Measurements from ENCODE around the gene DLG2.

The DLG2 gene

DNA sequence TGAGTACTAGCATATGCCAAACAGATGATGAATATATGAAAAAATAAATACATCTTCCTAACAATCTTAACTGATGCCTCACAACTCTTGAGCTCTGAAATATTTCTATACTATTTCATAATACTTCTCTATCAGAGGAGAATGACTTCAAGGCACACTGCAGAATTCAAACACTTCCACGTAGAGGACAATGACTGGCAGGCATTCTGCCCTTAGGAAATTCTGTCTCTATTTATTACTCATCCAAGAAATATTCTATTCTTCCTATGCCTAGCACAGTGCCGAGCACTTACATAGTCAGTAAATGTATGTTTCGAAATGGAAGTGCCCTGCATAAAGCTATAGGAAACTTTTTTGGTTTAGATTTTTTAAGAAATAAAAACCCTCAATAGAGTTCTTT is 809.1 kb downstream of the DLG2 start:
- Histone ChIP-seq H3K9me2 (ENCODE audit: low read depth, low read length) (no peaks in the 10 kb centered on the region), H3K27me3 (ENCODE audit: insufficient read depth, low read length) (no peaks in the 10 kb centered on the region), H3F3A (ENCODE audit: insufficient read depth, low read length) (no peaks in the 10 kb centered on the region), H3K79me2 (ENCODE audit: insufficient read depth, low read length) (no peaks in the 10 kb centered on the region), H3K9ac (ENCODE audit: low read length) (no peak overlapping the region), H3K36me3 (ENCODE audit: insufficient read depth, low read length) (no peaks in the 10 kb centered on the region), H3K4me2 (ENCODE audit: low read length) (no peak overlapping the region), H3K4me3 (ENCODE audit: low read depth, low read length, poor library complexity, severe bottlenecking) (no peak overlapping the region), H4K20me1 (ENCODE audit: insufficient read depth, low read length) (no peaks in the 10 kb centered on the region), H3K9me3 (ENCODE audit: low read length) (no peaks in the 10 kb centered on the region), H3K4me1 (ENCODE audit: insufficient read depth, low read length, severe bottlenecking) (peaks cover 10% of the 10 kb centered on the region), H3K27ac (ENCODE audit: low read depth, low read length, poor library complexity, severe bottlenecking) (no peak overlapping the region), H2AFZ (ENCODE audit: low read length) (no peak overlapping the region)
- TF ChIP-seq CTCF (IDR thresholded peaks at IDR 0.05; ENCODE audit: low read length) (no peak), EZH2 (IDR thresholded peaks at IDR 0.05; ENCODE audit: borderline replicate concordance, low read length) (no peak)

DNA sequence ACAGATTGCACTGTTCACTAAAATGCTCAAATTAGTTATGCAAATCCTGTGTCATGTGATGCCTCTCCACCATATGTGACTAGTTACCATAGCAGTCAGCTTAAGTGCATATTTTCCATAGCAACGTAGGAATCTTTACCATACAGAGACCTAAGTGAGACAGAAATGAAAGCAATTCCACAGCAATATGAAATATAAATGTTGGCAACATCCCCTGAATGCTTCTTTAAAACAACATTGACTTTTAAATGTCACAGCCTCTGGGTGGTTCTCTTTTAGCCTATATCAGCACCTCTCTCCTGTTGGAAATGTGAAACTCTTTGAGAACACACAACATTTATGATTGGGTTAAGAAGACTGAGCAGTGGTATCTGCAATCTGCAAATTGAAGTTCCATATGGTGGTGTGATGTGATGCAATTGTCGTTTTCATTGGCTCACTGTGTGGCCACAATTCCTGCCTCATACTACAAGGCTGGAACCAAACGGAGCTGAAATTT is 814.6 kb downstream of the DLG2 start:
- no peaks in the 10 kb centered on the region for H3K79me2 ChIP-seq (ENCODE audit: insufficient read depth, low read length)
- H3K4me1 ChIP-seq (ENCODE audit: insufficient read depth, low read length, severe bottlenecking): no peaks in the 10 kb centered on the region
- TF ChIP-seq CTCF (IDR thresholded peaks at IDR 0.05; ENCODE audit: low read length) (no peak), EZH2 (IDR thresholded peaks at IDR 0.05; ENCODE audit: borderline replicate concordance, low read length) (no peak)
- no peak overlapping the region for H3K27ac ChIP-seq (ENCODE audit: low read depth, low read length, poor library complexity, severe bottlenecking)
- H3K36me3 ChIP-seq (ENCODE audit: insufficient read depth, low read length): no peaks in the 10 kb centered on the region
- no peak overlapping the region for H3K4me3 ChIP-seq (ENCODE audit: low read depth, low read length, poor library complexity, severe bottlenecking)
- H3K27me3 ChIP-seq (ENCODE audit: insufficient read depth, low read length): no peaks in the 10 kb centered on the region
- H3K9ac ChIP-seq (ENCODE audit: low read length): no peak overlapping the region
- no peak overlapping the region for H2AFZ ChIP-seq (ENCODE audit: low read length)
- H4K20me1 ChIP-seq (ENCODE audit: insufficient read depth, low read length): no peaks in the 10 kb centered on the region
- no peak overlapping the region for H3K4me2 ChIP-seq (ENCODE audit: low read length)
- H3K9me3 ChIP-seq (ENCODE audit: low read length): no peaks in the 10 kb centered on the region
- no peaks in the 10 kb centered on the region for H3K9me2 ChIP-seq (ENCODE audit: low read depth, low read length)
- no peaks in the 10 kb centered on the region for H3F3A ChIP-seq (ENCODE audit: insufficient read depth, low read length)

DNA sequence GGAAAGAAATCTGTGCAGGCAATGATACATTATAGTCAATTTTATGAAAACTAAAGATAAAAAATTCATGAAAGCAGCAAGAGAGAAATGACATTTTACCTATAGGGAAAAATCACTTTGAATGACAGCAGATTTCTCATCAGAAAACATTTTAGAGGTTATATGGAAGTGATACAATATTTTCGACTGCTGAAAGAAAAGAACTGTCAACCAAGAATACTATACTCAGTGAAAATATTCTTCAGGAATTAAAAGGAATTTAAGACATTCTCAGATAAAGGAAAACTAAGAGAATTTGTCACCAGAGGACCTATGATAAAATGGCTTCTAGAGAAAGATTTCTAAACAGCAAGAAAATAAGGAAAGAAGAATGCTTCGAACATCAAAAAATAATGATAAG is 820.8 kb downstream of the DLG2 start:
- Histone ChIP-seq H3K27ac (ENCODE audit: low read depth, low read length, poor library complexity, severe bottlenecking) (no peak overlapping the region), H3K4me3 (ENCODE audit: low read depth, low read length, poor library complexity, severe bottlenecking) (no peak overlapping the region), H4K20me1 (ENCODE audit: insufficient read depth, low read length) (no peaks in the 10 kb centered on the region), H3K4me2 (ENCODE audit: low read length) (no peak overlapping the region), H3K9me3 (ENCODE audit: low read length) (0 out of 2 replicates have a peak, but pooled peaks cover 7% of the 10 kb centered on the region), H3K27me3 (ENCODE audit: insufficient read depth, low read length) (no peaks in the 10 kb centered on the region), H3K9ac (ENCODE audit: low read length) (no peak overlapping the region), H3F3A (ENCODE audit: insufficient read depth, low read length) (no peaks in the 10 kb centered on the region), H3K36me3 (ENCODE audit: insufficient read depth, low read length) (no peaks in the 10 kb centered on the region), H3K4me1 (ENCODE audit: insufficient read depth, low read length, severe bottlenecking) (no peaks in the 10 kb centered on the region), H3K9me2 (ENCODE audit: low read depth, low read length) (no peaks in the 10 kb centered on the region), H3K79me2 (ENCODE audit: insufficient read depth, low read length) (no peaks in the 10 kb centered on the region), H2AFZ (ENCODE audit: low read length) (no peak overlapping the region)
- TF ChIP-seq EZH2 (IDR thresholded peaks at IDR 0.05; ENCODE audit: borderline replicate concordance, low read length) (no peak), CTCF (IDR thresholded peaks at IDR 0.05; ENCODE audit: low read length) (no peak)

Data from OCI-LY1 (cell line).